Kidney epithelial cell (primary cell): Measurements from ENCODE around the gene POLR1D. TPM values are rescaled to one million over a fixed set of nuclear protein-coding genes. Genes with fewer than 3 reads are reported as not detected.

ENCODE experiments used
- DNase-seq: peaks from one replicate; pipeline ENCODE4 v3.0.0-alpha.2; 2010; ENCODE audit warnings: low read depth
- H3K27me3 ChIP-seq: 2 replicates; pipeline ENCODE4 v1.6.0; 2011; ENCODE audit warnings: low read length; ENCODE audit not compliant: control insufficient read depth, insufficient read depth
- H3K36me3 ChIP-seq: 2 replicates; pipeline ENCODE4 v1.5.1; 2011; ENCODE audit warnings: low read length; ENCODE audit not compliant: control insufficient read depth, insufficient read depth
- H3K4me3 ChIP-seq: 2 replicates; pipeline ENCODE4 v1.5.1; 2011; ENCODE audit warnings: low read depth, mild to moderate bottlenecking, control low read depth, low read length
- CTCF ChIP-seq: IDR thresholded peaks from 2 replicates; pipeline ENCODE4 v1.5.1; 2011; ENCODE audit warnings: mild to moderate bottlenecking, moderate library complexity, low read length, control low read depth, inconsistent platforms; ENCODE audit not compliant: insufficient read depth, poor library complexity, severe bottlenecking
- total RNA-seq: library from RNA; depleted of rRNA; stranded (reverse); fragments of >200 nt; gene quantifications from 2 replicates; pipeline ENCODE4 v1.2.3, GENCODE V29; 2015

The POLR1D gene
- total RNA-seq, 1 donor from 2014 or later: 149 TPM

- no peak for DNase-seq
- Histone ChIP-seq H3K36me3 (peaks cover 2% of the 10 kb centered on the region), H3K27me3 (no peaks in the 10 kb centered on the region), H3K4me3 (peak overlapping the region; percentile 79)
- peak; percentile 7 for TF ChIP-seq CTCF
Observed at GRCh38 chr13:27619728-27620376, 1.8 kb upstream of the POLR1D start.

GRCh38 chr13:27620377-27621115 is 1.1 kb upstream of the POLR1D start, which contains the start of gene LNX2:
TSS of gene LNX2 (minus strand) at chr13:27620529. CDS start at chr13:27581703, 38,826 bp downstream.
- Histone ChIP-seq H3K27me3 (no peaks in the 10 kb centered on the region), H3K36me3 (peaks cover 2% of the 10 kb centered on the region), H3K4me3 (peak within 1 kb of the TSS; percentile 79)
- TF ChIP-seq CTCF: no peak
- DNase-seq: peak; percentile 74

- Histone ChIP-seq H3K27me3 (no peaks in the 10 kb centered on the region), H3K36me3 (peaks cover 2% of the 10 kb centered on the region), H3K4me3 (peak overlapping the region; percentile 79)
- DNase-seq: no peak
- TF ChIP-seq CTCF: no peak
Observed at GRCh38 chr13:27621116-27621365, 651 bp upstream of the POLR1D start.

GRCh38 chr13:27622102-27622820 is 569 bp downstream of the POLR1D start:
- peak; percentile 20 for TF ChIP-seq CTCF

GRCh38 chr13:27622881-27623280 is 1.2 kb downstream of the POLR1D start:
- H3K36me3 ChIP-seq: peaks cover 2% of the 10 kb centered on the region
- TF ChIP-seq CTCF: no peak
- DNase-seq: no peak
- H3K4me3 ChIP-seq: no peak overlapping the region
- no peaks in the 10 kb centered on the region for H3K27me3 ChIP-seq

More at GRCh38 chr13:27622102-27622820, 569 bp downstream of the POLR1D start:
- no peaks in the 10 kb centered on the region for H3K27me3 ChIP-seq
- H3K36me3 ChIP-seq: peaks cover 2% of the 10 kb centered on the region
- peak overlapping the region; percentile 79 for H3K4me3 ChIP-seq
- DNase-seq: no peak
